GM19099 (cell line): ENCODE results near the gene DNAAF5.

Experiments
- POLR2A ChIP-seq: IDR thresholded peaks from 3 replicates; pipeline ENCODE4 v1.6.1; 2011; ENCODE audit warnings: low read depth; ENCODE audit not compliant: insufficient read length; ENCODE audit errors: extremely low read depth

The DNAAF5 gene

GRCh38 chr7:763762-764161, 37.3 kb downstream of the DNAAF5 start:
- TF ChIP-seq POLR2A: no peak

- TF ChIP-seq POLR2A: no peak
These were observed 38.9 kb downstream of the DNAAF5 start for GRCh38 chr7:765383-765782.

- peak; percentile 44 for TF ChIP-seq POLR2A
These were observed 41.1 kb downstream of the DNAAF5 start for GRCh38 chr7:767580-767940.

DNA sequence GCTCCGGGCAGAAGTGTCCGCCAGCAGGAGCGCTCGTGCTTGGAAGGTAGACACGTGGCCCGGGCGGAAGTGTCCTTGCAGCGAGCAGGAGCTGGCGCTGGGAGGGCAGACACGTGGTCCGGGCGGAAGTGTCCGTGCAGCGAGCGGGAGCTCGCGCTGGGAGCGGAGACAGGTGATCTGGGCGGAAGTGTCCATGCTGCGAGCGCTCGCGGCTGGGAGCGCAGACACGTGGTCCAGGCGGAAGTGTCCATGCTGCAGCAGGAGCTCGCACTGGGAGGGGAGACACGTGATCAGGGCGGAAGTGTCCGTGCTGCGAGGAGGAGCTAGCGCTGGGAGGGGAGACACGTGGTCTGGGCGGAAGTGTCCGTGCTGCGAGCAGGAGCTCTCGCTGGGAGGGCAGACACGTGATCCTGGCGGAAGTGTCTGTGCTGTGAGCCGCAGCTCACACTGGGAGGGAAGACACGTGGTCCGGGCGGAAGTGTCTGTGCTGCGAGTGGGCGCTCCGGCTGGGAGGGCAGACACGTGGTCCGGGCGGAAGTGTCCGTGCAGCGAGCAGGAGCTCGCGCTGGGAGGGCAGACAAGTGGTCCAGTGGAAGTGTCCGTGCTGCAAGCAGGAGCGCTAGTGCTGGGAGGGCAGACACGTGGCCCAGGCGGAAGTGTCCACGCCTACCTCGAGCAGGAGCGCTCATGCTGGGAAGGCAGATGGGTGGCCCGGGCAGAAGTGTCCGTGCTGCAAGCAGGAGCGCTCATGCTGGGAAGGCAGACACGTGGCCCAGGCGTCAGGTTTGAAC, 41.6 kb downstream of the DNAAF5 start:
- TF ChIP-seq POLR2A: peak; percentile 3

- TF ChIP-seq POLR2A: no peak
These were observed 42.5 kb downstream of the DNAAF5 start for GRCh38 chr7:768881-769504.

GRCh38 chr7:770336-770735, 43.8 kb downstream of the DNAAF5 start:
- no peak for TF ChIP-seq POLR2A

DNA sequence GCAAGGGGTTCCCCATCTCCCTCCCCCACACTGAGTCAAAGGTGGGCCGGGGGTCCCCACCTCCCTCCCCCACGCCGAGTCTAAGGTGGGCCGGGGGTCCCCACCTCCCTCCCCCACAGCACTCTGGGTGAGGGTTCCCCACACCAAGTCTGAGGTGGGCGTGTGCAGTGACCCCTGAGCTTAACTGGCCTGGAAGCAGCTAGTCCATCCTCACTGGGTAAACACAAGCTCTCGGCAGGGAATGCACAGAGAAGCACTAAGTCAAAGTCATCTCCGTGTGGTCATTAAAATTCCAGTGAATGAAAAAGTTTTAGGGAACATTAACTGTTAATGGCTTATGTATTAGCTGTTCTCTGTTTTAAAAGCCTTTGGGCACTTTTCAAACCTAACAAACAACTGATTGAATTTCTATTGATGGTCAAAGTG, 44.3 kb downstream of the DNAAF5 start:
- TF ChIP-seq POLR2A: no peak

DNA sequence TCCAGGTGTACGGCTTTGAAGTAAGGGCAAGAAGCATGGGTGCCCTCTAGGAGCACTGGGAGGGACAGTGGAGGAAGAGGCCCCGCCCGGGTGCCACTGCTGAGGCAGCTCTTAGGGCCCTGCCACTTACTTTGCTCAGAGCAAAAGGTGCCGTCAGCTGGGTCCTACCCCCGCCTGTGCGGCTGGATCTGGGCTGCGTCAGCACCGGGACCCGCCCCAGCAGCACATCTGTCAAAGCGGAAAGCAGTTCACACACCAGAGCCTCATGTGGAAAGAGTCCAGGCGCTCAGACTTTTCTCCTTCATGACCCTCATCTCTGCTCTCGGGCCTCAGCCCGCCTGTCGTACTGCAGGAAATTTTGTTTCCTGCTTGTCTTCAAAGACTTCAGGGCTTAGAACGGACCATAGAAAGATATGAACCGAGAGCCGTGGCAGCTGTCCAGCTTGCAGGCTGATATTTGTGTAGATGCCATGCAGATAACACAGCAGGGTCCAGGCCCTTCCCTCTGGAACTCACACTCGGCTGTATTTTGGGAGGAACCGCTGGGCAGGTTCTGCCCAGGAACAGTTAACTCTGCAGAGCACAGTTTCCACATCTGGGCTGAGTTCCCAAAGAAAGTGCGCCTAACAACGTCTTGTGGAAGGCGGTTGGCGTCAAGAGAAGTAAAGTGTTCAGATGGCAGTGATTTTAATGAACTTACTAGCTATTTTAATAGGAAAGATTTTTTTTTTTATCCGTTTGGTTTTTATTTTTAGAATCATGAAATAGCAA, 44.9 kb downstream of the DNAAF5 start:
- TF ChIP-seq POLR2A: no peak

- no peak for TF ChIP-seq POLR2A
These were observed 45.5 kb downstream of the DNAAF5 start for GRCh38 chr7:772005-772294.

- TF ChIP-seq POLR2A: no peak
These were observed 45.9 kb downstream of the DNAAF5 start for GRCh38 chr7:772392-772791.

DNA sequence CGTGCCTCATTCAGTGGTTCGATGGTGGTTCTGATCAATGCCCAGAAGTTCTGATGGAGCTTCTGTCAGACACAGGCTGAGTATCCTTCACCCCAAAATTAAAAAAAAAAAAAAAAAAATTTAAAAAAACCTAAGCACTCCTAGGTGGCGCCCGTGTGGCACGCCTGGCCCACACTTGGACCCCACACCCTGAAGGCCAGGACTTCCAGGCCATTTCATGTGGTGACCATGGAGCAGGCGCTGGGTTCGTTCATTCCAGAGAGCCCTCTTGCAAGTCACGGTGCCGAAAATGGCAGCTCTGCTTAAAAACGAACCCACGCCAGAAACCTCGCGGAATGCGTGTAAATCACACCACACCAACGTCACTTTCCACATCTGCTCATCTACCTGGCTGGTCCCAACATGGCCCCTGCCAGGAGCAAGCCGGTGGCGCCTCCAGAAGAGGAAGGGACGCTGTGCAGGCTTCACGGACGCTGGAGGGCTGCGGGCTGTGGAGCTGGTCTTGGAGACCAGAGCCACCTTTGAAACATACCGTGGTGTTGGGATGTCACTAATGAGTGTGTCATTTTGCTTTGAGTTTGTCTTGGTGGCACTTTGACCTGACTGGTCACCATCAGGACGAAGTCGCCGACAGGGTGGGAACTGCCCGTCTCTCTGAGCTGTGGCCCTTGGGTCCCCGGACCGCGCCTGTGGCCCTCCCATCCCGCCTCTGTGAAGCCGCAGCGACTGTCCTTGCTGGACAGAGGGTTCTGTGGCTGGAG, 46.5 kb downstream of the DNAAF5 start:
- TF ChIP-seq POLR2A: no peak

DNA sequence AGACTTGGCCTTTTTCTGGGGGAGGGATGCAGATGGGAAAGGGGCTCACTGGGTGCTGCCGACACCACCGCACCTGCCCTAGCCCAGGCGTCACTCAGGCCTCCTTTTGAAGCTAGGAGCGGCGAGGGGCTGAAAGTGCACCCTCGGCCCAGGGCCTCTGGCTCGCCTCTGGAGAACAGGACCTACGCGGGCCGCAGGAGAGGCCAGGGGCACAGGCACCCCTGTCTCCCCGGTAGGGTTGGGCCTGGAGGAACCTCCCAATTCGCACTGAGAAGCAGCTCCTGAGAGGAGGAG, 47.1 kb downstream of the DNAAF5 start:
- no peak for TF ChIP-seq POLR2A

- no peak for TF ChIP-seq POLR2A
These were observed 47.9 kb downstream of the DNAAF5 start for GRCh38 chr7:774161-775109.

DNA sequence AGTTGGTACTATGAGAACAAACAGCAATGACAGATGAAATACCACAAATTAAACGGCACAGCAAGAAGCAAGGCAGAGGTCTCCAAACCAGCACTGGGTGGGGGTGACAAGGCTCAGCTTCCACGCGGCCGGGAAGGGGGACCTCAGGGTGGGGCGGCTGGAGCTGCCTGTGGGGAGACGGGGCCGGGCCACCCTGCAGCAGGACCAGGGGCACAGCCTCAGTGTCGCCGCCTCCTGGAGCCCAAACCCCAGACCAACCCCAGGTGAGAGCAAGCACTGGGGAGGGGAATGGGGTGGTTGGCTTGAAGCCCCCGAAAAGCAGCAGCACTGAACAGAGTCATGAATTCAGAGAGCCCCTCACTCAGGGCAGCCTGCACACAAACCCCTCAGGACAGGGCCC, 49.9 kb downstream of the DNAAF5 start:
- TF ChIP-seq POLR2A: no peak
